Activated naive CD8-positive, alpha-beta T cell treated with anti-CD3 and anti-CD28 coated beads, Interleukin-2, amount 50 U/mL, for 24 hours (primary cell): ENCODE measurements around the gene NUMA1.

Experiments
- ATAC-seq: fragments of 150-1000 bp; cut with Tn5 transposase; one replicate; pipeline ENCODE4 v1.10.0; 2021
- DNase-seq: peaks from one replicate; pipeline ENCODE4 v3.0.0; 2021
- H3K27ac Mint-ChIP-seq: one replicate; pipeline ENCODE4 v1.8.0; 2021; ENCODE audit warnings: mild to moderate bottlenecking, mixed read lengths
- H3K27me3 Mint-ChIP-seq: one replicate; pipeline ENCODE4 v1.8.0; 2021; ENCODE audit warnings: mixed read lengths
- H3K36me3 Mint-ChIP-seq: one replicate; pipeline ENCODE4 v1.8.0; 2021; ENCODE audit warnings: low read depth, mixed read lengths
- H3K4me1 Mint-ChIP-seq: one replicate; pipeline ENCODE4 v1.8.0; 2021; ENCODE audit warnings: mixed read lengths
- H3K4me3 Mint-ChIP-seq: one replicate; pipeline ENCODE4 v1.8.0; 2021; ENCODE audit warnings: mild to moderate bottlenecking, moderate library complexity, mixed read lengths
- H3K9me3 Mint-ChIP-seq: one replicate; pipeline ENCODE4 v1.8.0; 2021; ENCODE audit warnings: mixed read lengths

Gene NUMA1

DNA sequence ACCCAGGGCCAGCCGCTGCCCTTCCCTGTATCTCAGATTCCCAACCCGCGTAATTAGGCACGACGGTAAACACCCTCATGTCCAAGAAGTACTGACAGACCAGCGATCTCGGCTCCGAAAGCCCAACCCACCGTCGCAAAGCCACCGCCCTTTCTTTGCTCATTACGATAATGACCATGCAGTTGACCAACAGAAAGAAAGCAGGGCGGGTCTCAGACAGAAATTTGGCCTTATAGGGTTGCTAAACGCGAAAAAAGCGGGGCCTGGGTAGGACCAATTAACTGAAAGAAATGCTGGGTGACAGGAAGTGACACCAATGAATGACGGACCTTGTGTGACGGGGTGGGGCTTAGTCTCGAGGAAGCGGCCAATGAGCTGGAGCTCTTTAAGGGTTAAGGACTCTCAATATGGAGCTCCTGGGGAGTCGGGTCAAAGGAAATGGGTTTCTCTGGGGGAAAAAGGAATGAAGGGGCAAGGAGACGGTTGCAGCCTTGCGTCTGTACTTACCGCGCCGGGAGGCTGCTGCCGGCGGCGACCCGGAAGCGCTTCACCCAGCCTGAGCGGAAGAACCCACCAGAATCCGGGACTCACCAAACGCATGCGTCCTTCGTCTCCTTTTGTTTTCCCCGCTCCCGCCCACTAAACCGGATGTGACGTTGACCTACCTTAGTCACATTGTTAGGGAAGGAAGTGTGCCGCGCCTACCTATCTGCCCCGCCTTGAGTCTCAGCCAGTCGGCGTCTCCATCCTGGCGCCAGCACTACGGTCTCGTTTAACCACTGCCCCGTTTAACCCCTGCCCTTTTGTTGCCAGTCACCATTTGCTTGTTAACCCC lies 32.0 kb upstream of the NUMA1 start, which contains the start of gene ANAPC15:
ANAPC15 (minus strand) TSS at position 553 of the 835 bp plus-strand sequence. CDS start 1,419 bp downstream, outside the sequence.
- Mint-ChIP-seq H3K4me1 (peaks cover 20% of the 10 kb centered on the region), H3K9me3 (no peaks in the 10 kb centered on the region)

GRCh38 chr11:72111300-72112142 lies 31.2 kb upstream of the NUMA1 start:
- no peak for DNase-seq
- peak overlapping the region; percentile 95 for H3K4me3 Mint-ChIP-seq
- H3K36me3 Mint-ChIP-seq, result peaks cover 8% of the 10 kb centered on the region
- peak overlapping the region; percentile 99 for H3K27ac Mint-ChIP-seq
- H3K27me3 Mint-ChIP-seq, result no peaks in the 10 kb centered on the region
- H3K4me1 Mint-ChIP-seq, result peaks cover 20% of the 10 kb centered on the region
- H3K9me3 Mint-ChIP-seq, result no peaks in the 10 kb centered on the region
- ATAC-seq, result no peak

More for the DNA sequence above, 32.0 kb upstream of the NUMA1 start, which contains the start of gene ANAPC15:
- DNase-seq (peak; percentile 99), ATAC-seq (peak; percentile 91)
- Mint-ChIP-seq H3K27me3 (no peaks in the 10 kb centered on the region), H3K4me3 (peak within 1 kb of the TSS; percentile 95), H3K36me3 (peaks cover 5% of the 10 kb centered on the region), H3K27ac (peak within 1 kb of the TSS; percentile 99)

- Mint-ChIP-seq H3K27ac (no peak within 1 kb of the TSS), H3K27me3 (no peaks in the 10 kb centered on the region), H3K36me3 (peaks cover 12% of the 10 kb centered on the region), H3K4me3 (no peak within 1 kb of the TSS), H3K9me3 (no peaks in the 10 kb centered on the region), H3K4me1 (peaks cover 29% of the 10 kb centered on the region)
- DNase-seq, result no peak
- no peak for ATAC-seq
These were observed 25.5 kb upstream of the NUMA1 start, which contains the start of gene TOMT for GRCh38 chr11:72105888-72106287. TOMT (plus strand) TSS chr11:72105924; CDS start chr11:72105952, 28 bp downstream.

DNA sequence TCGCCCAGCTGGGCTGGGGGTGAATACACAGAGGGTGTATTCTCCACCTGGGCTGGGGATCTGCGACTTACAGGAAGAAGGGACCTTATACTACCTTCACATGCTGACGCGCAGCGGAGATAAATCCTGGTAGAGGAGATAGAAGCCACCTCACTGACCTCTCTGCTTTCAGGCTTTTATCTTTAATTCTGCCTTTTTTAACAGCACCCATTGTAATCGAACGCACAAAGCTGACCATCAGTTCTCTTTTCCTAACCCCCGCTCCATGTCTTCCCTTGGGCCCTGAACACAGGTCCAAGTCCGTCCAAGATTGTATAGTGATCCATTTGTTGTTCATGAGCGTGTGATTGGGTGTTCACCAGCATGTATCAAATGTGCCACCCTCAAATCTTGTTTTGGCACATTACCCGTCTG lies 23.4 kb upstream of the NUMA1 start:
- Mint-ChIP-seq H3K36me3 (peaks cover 10% of the 10 kb centered on the region), H3K27ac (peak overlapping the region; percentile 95), H3K27me3 (no peaks in the 10 kb centered on the region), H3K4me1 (peaks cover 41% of the 10 kb centered on the region), H3K4me3 (peak overlapping the region; percentile 95), H3K9me3 (no peaks in the 10 kb centered on the region)
- ATAC-seq (no peak), DNase-seq (no peak)

- Mint-ChIP-seq H3K4me1 (peaks cover 41% of the 10 kb centered on the region), H3K4me3 (peak within 1 kb of the TSS; percentile 95), H3K27ac (peak within 1 kb of the TSS; percentile 95), H3K27me3 (no peaks in the 10 kb centered on the region), H3K9me3 (no peaks in the 10 kb centered on the region), H3K36me3 (peaks cover 11% of the 10 kb centered on the region)
- peak; percentile 98 for DNase-seq
- ATAC-seq, result peak; percentile 95
These were observed 22.8 kb upstream of the NUMA1 start, which contains the start of gene LAMTOR1 for GRCh38 chr11:72102946-72103753. LAMTOR1 (minus strand) TSS chr11:72103297; CDS start chr11:72103224, 73 bp downstream.

GRCh38 chr11:72102631-72102945 lies 22.2 kb upstream of the NUMA1 start:
- peak overlapping the region; percentile 95 for H3K27ac Mint-ChIP-seq
- H3K36me3 Mint-ChIP-seq, result peaks cover 15% of the 10 kb centered on the region
- H3K4me1 Mint-ChIP-seq, result peaks cover 41% of the 10 kb centered on the region
- ATAC-seq (no peak), DNase-seq (no peak)
- peak overlapping the region; percentile 95 for H3K4me3 Mint-ChIP-seq
- H3K27me3 Mint-ChIP-seq, result no peaks in the 10 kb centered on the region
- no peaks in the 10 kb centered on the region for H3K9me3 Mint-ChIP-seq

DNA sequence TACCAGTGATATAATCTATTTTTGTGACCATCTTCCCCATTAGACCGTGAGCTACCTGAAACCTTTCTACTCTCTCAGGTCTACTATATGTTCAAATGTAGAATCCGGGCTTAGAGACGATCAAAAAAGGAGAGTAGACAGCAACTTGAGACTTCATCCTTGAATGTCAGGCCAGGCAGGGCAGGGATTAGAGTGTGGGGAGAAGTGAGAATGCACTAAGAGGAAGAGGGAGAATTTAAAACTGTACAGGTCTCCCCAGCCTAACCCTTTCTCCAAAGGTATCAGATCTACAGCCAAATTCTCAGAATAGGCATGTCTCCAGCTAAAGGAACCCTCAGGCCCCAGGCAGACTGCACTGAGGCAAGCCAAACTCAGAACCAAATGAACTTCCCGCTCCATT lies 21.8 kb upstream of the NUMA1 start:
- DNase-seq (no peak), ATAC-seq (no peak)
- H3K9me3 Mint-ChIP-seq, result no peaks in the 10 kb centered on the region
- peak overlapping the region; percentile 95 for H3K4me3 Mint-ChIP-seq
- peaks cover 13% of the 10 kb centered on the region for H3K36me3 Mint-ChIP-seq
- H3K27me3 Mint-ChIP-seq, result no peaks in the 10 kb centered on the region
- H3K4me1 Mint-ChIP-seq, result peaks cover 41% of the 10 kb centered on the region
- H3K27ac Mint-ChIP-seq, result peak overlapping the region; percentile 95

DNA sequence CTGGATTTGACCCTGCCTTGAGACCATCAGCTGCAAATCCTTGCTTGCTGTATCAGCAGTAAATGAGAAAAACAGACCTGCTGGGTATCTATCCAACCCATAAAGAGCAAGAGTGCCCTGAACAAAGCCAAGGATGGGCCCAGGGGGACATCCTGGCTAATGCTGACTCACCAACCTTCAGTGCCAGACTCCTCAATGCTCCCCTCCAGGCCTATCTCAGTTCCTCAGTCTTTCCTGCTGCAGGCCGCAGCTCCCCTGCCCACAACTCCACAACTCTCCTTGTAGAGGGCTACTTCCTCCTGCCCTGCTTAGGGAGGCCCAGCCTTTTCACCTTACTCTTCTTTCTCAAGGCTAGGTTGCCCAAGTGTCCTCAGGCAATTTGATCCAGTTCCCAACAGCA lies 20.1 kb upstream of the NUMA1 start:
- H3K36me3 Mint-ChIP-seq, result peaks cover 15% of the 10 kb centered on the region
- no peak for ATAC-seq
- no peaks in the 10 kb centered on the region for H3K9me3 Mint-ChIP-seq
- H3K4me3 Mint-ChIP-seq, result peak overlapping the region; percentile 19
- no peak for DNase-seq
- peaks cover 41% of the 10 kb centered on the region for H3K4me1 Mint-ChIP-seq
- H3K27me3 Mint-ChIP-seq, result no peaks in the 10 kb centered on the region
- H3K27ac Mint-ChIP-seq, result peak overlapping the region; percentile 59

DNA sequence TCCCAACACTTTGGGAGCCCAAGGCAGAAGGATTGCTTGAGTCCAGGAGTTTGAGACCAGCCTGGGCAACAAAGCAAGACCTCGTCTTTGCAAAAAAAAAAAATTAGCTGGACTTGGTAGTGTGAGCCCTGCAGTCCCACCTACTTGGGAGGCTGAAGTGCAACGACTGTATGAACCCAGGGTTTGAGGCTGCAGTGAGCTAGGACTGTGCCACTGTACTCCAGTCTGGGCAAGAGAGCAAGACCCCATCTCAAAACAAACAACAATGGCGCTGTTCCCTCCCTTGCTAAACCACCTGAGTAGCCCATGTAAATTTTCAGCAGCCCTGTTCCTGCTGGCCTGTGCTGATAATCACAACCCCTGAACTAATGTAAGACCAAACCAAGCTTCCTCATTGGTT lies 19.7 kb upstream of the NUMA1 start:
- Mint-ChIP-seq H3K27me3 (no peaks in the 10 kb centered on the region), H3K4me1 (peaks cover 41% of the 10 kb centered on the region), H3K36me3 (peaks cover 15% of the 10 kb centered on the region), H3K27ac (peak overlapping the region; percentile 31), H3K4me3 (no peak overlapping the region), H3K9me3 (no peaks in the 10 kb centered on the region)
- ATAC-seq (no peak), DNase-seq (no peak)

GRCh38 chr11:72098741-72099140 lies 18.4 kb upstream of the NUMA1 start:
- Mint-ChIP-seq H3K27ac (no peak overlapping the region), H3K36me3 (peaks cover 18% of the 10 kb centered on the region), H3K4me3 (no peak overlapping the region), H3K27me3 (no peaks in the 10 kb centered on the region), H3K4me1 (peaks cover 35% of the 10 kb centered on the region), H3K9me3 (no peaks in the 10 kb centered on the region)
- DNase-seq (no peak), ATAC-seq (no peak)

- peaks cover 11% of the 10 kb centered on the region for H3K4me1 Mint-ChIP-seq
- H3K9me3 Mint-ChIP-seq, result no peaks in the 10 kb centered on the region
- DNase-seq (peak; percentile 65), ATAC-seq (peak; percentile 73)
- peaks cover 3% of the 10 kb centered on the region for H3K36me3 Mint-ChIP-seq
- no peaks in the 10 kb centered on the region for H3K27me3 Mint-ChIP-seq
- H3K27ac Mint-ChIP-seq, result peak overlapping the region; percentile 34
- no peak overlapping the region for H3K4me3 Mint-ChIP-seq
These were observed 10.9 kb upstream of the NUMA1 start for GRCh38 chr11:72091292-72091691.

DNA sequence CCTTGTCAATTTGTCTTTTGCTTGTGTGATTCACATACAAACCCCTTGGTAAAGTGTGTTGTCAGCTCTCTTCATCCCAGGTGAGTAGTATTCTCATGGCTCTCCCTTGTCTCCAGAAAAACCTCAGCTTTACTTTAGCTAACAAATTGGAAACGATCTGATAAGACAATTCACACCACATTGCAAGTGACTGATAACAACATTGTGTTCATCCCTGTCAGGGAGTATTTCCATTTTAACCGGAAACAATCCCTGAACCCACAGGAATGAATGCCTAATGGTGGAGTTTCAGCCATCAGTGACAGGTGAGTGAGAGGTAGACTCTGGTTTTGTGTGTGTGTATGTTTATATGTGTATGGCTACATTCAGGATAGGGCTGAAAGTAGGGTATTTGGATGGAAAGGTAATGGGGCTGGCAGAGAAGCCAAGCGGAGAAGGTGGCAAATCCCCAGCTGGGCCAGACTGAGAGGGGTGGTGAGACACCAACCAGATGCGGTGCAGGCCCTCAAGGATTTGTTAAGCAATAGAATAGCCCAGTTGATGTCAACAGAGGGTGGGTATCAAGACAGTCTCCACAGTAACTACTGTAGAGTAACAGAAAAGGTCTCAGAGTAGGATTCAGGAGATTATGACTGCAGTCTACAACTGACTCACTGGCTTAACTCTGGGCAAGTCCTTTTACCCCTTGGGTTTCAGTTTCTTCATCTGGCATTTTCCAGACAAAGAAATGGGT lies 7.9 kb upstream of the NUMA1 start:
- no peak for DNase-seq
- Mint-ChIP-seq H3K36me3 (no peaks in the 10 kb centered on the region), H3K9me3 (no peaks in the 10 kb centered on the region), H3K4me3 (no peak overlapping the region), H3K4me1 (peaks cover 15% of the 10 kb centered on the region), H3K27ac (no peak overlapping the region), H3K27me3 (no peaks in the 10 kb centered on the region)
- peak; percentile 75 for ATAC-seq

- ATAC-seq, result no peak
- Mint-ChIP-seq H3K27ac (peak overlapping the region; percentile 6), H3K27me3 (no peaks in the 10 kb centered on the region), H3K9me3 (no peaks in the 10 kb centered on the region), H3K4me1 (peaks cover 23% of the 10 kb centered on the region), H3K36me3 (no peaks in the 10 kb centered on the region), H3K4me3 (no peak overlapping the region)
- no peak for DNase-seq
These were observed 5.4 kb upstream of the NUMA1 start for GRCh38 chr11:72085621-72086351.
